ENCODE measurements around the gene CCDC24. TPM values are rescaled to one million over a fixed set of nuclear protein-coding genes. Genes with fewer than 3 reads are reported as not detected.

The CCDC24 gene
- total RNA-seq, 1 donor from 2014 or later: 14.9 TPM

DNA sequence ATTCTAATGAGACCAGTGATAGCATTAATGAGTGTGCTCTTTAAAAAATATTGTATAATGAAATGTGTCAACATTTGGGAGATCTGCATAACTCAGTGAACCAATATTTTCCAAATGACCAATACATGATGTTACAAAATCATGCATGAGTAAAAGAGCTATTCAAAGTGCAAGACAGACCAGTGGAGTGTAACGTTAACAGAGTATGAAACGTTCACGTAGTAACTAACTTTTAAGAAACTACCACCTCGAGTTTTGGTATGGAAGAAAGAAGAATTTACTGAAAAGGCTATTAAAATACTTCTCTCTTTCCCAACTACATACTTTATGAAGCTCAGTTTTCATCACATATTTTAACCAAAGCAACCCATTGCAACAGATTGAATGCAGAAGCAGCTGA lies 49.4 kb downstream of the CCDC24 start:
- Mint-ChIP-seq H3K4me3 (no peak overlapping the region), H3K27ac (no peak overlapping the region), H3K27me3 (peaks cover 3% of the 10 kb centered on the region), H3K36me3 (no peaks in the 10 kb centered on the region), H3K9me3 (no peaks in the 10 kb centered on the region), H3K4me1 (ENCODE audit: unreplicated experiment) (peaks cover 15% of the 10 kb centered on the region)
- TF ChIP-seq, protein P1, sequence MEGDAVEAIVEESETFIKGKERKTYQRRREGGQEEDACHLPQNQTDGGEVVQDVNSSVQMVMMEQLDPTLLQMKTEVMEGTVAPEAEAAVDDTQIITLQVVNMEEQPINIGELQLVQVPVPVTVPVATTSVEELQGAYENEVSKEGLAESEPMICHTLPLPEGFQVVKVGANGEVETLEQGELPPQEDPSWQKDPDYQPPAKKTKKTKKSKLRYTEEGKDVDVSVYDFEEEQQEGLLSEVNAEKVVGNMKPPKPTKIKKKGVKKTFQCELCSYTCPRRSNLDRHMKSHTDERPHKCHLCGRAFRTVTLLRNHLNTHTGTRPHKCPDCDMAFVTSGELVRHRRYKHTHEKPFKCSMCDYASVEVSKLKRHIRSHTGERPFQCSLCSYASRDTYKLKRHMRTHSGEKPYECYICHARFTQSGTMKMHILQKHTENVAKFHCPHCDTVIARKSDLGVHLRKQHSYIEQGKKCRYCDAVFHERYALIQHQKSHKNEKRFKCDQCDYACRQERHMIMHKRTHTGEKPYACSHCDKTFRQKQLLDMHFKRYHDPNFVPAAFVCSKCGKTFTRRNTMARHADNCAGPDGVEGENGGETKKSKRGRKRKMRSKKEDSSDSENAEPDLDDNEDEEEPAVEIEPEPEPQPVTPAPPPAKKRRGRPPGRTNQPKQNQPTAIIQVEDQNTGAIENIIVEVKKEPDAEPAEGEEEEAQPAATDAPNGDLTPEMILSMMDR (conservative IDR thresholded peaks at IDR 0.05): no peak
- DNase-seq (ENCODE audit: extremely low spot score, unreplicated experiment): no peak

DNA sequence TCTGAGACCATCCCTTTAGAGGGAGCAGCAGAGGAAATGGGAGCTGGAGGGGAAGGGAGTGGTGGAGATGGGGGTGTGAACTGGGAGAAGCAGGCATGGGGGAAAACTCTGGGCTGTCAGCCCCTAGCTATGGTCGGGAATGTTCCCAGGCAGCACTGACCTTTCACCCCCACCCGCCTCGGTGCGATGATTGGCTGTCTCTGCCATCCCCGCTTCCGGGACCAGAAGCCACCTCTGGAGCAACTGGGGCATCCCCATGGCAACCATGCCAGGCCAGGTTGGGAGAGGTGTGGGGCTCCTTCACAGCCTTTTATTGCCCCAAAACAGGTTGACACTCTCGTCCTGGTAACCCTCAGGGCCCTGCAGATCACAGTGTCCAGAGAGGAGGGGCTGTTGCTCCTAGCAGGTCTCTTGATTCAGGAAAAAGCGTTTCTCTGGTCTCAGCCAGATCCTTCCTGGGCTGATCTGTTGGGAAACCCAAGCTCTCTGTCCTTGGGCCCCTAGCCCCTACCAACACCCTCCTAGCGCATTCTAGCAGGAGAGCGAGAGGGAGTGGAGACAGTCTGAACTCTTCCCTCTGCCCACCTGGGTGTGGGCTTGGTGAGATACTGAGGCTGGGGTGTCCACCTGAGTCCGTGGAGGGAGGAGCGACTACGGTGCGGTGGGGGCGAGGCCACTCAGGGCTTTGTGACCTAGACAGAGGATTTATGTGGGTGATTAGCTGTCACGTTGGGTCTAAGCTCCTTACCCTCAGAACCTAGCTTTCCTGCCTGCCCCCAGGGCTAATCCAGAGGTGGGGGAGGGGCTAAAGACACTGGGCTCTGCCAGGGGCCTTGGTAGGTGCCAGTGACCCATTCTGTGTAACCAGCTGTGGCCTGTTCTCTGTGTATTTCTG lies 52.0 kb downstream of the CCDC24 start:
- DNase-seq (ENCODE audit: extremely low spot score, unreplicated experiment): no peak

DNA sequence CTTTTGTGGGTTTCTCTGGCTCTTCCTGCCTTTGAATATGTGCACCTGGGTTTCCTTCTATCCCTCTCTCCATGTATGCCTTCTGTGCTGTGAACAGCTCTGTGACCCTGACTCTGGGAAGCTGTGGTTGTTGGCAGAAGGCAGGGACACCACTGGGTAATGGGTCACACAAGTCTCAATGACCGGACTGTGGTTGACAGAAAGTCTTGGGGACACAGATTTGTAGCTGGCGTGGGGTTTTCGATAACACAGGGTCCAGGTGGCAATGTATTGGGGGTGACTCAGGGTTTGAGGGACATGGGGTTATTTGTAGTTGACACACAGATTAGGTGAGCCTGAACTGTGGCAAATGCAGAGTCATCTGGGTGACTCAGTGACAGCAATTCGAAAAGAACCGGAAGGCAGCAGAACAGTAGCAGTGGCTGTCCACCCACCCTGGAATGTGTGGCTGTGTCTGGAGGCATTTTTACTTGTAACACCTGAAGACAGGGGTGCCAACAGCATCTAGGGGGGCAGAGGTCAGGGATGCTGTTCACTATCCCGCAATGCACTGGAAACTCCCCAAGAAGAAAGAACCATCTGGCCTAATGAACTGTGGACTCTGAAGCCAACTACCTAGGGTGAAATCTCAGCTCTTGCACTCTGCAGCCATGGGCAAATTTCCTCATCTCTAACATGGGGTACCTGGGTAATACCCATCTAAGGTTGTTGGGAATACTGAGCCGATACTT lies 52.8 kb downstream of the CCDC24 start:
- Mint-ChIP-seq H3K27me3 (peaks cover 15% of the 10 kb centered on the region), H3K36me3 (no peaks in the 10 kb centered on the region), H3K9me3 (no peaks in the 10 kb centered on the region), H3K4me1 (ENCODE audit: unreplicated experiment) (peaks cover 7% of the 10 kb centered on the region), H3K4me3 (no peak overlapping the region), H3K27ac (no peak overlapping the region)
- TF ChIP-seq, protein P1 (conservative IDR thresholded peaks at IDR 0.05): no peak
- no peak for DNase-seq (ENCODE audit: extremely low spot score, unreplicated experiment)

More for the DNA sequence above, 52.0 kb downstream of the CCDC24 start:
- TF ChIP-seq, protein P1 (conservative IDR thresholded peaks at IDR 0.05): no peak
- Mint-ChIP-seq H3K27me3 (peaks cover 12% of the 10 kb centered on the region), H3K9me3 (no peaks in the 10 kb centered on the region), H3K36me3 (no peaks in the 10 kb centered on the region), H3K4me3 (no peak overlapping the region), H3K27ac (no peak overlapping the region), H3K4me1 (ENCODE audit: unreplicated experiment) (peaks cover 7% of the 10 kb centered on the region)

DNA sequence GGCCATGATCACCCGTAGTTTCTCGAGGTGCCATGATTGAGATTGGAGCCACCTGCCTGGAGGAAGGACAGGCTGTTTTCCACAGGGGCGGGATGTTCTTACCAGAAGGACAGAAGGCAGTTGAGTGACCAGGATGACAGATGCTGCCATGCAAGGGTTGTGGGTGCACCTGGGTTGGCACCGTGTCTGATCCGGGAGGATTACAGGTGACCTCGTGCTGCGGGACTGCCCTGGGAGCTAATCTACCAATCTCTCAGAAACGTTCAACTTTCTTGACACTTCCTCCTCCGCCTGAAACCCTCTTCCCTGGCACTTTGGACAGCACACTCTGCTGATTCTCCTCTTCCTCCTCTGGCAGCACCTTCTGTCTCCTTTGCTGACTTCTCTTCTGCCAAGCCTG lies 53.7 kb downstream of the CCDC24 start:
- Mint-ChIP-seq H3K27me3 (peaks cover 15% of the 10 kb centered on the region), H3K4me1 (ENCODE audit: unreplicated experiment) (peaks cover 7% of the 10 kb centered on the region), H3K9me3 (no peaks in the 10 kb centered on the region), H3K36me3 (no peaks in the 10 kb centered on the region), H3K27ac (no peak overlapping the region), H3K4me3 (no peak overlapping the region)
- TF ChIP-seq, protein P1 (conservative IDR thresholded peaks at IDR 0.05): no peak
- no peak for DNase-seq (ENCODE audit: extremely low spot score, unreplicated experiment)

Other genes starting within 250 kb of the CCDC24 start
- gene ARTN, start 57.8 kb upstream of the CCDC24 start, total RNA-seq (ENCODE audit: low replicate concordance): 6.4 and 7.2 TPM in 2 replicates
- gene IPO13, start 44.6 kb upstream of the CCDC24 start, total RNA-seq (ENCODE audit: low replicate concordance): 31.5 and 39.4 TPM in 2 replicates
- 25.7 and 30.2 TPM in 2 replicates for gene DPH2, start 21.6 kb upstream of the CCDC24 start, total RNA-seq (ENCODE audit: low replicate concordance)
- 115 and 135 TPM in 2 replicates for gene ATP6V0B, start 16.6 kb upstream of the CCDC24 start, total RNA-seq (ENCODE audit: low replicate concordance)
- gene B4GALT2, start 12.4 kb upstream of the CCDC24 start, total RNA-seq (ENCODE audit: low replicate concordance): 44.3 and 54.8 TPM in 2 replicates
- gene SLC6A9, start 39.9 kb downstream of the CCDC24 start, total RNA-seq (ENCODE audit: low replicate concordance): 21.0 and 27.0 TPM in 2 replicates
- not detected in 2 replicates for gene KLF17, start 127.2 kb downstream of the CCDC24 start, total RNA-seq (ENCODE audit: low replicate concordance)
- gene KLF18, start 150.0 kb downstream of the CCDC24 start, total RNA-seq (ENCODE audit: low replicate concordance): not detected in 2 replicates
- gene DMAP1, start 221.9 kb downstream of the CCDC24 start, total RNA-seq (ENCODE audit: low replicate concordance): 45.7 and 54.6 TPM in 2 replicates